WTC11 (cell line): ENCODE results near the gene HYAL2. TPM values are rescaled to one million over a fixed set of nuclear protein-coding genes. Genes with fewer than 3 reads are reported as not detected.

ENCODE experiments used
- GABPB1 ChIP-seq: sonication (generic); formaldehyde crosslinking; IDR thresholded peaks from 2 replicates; pipeline ENCODE4 v1.8.1; 2023; ENCODE audit warnings: mild to moderate bottlenecking, missing genetic modification reagents
- HMGA2 ChIP-seq: fragments of 250-450 bp; sonication (Bioruptor Pico); IDR thresholded peaks from 2 replicates; pipeline ENCODE4 v1.4.0; 2021; ENCODE audit warnings: mild to moderate bottlenecking, moderate library complexity
- MXD4 ChIP-seq: fragments of 250-450 bp; sonication (Bioruptor Pico); IDR thresholded peaks from 2 replicates; pipeline ENCODE4 v1.8.0; 2021; ENCODE audit warnings: mild to moderate bottlenecking, moderate library complexity, borderline replicate concordance
- PRRX2 ChIP-seq: fragments of 250-450 bp; sonication (Bioruptor Pico); IDR thresholded peaks from 2 replicates; pipeline ENCODE4 v1.8.0; 2021; ENCODE audit warnings: mild to moderate bottlenecking
- USF2 ChIP-seq: sonication (generic); formaldehyde crosslinking; IDR thresholded peaks from 2 replicates; pipeline ENCODE4 v1.8.1; 2023; ENCODE audit warnings: mild to moderate bottlenecking, missing genetic modification reagents, moderate library complexity
- ZNF263 ChIP-seq: sonication (generic); formaldehyde crosslinking; IDR thresholded peaks from 2 replicates; pipeline ENCODE4 v1.8.1; 2022; ENCODE audit warnings: low read depth, mild to moderate bottlenecking, moderate library complexity, missing genetic modification reagents
- ZNF281 ChIP-seq: sonication (generic); formaldehyde crosslinking; IDR thresholded peaks from 2 replicates; pipeline ENCODE4 v1.8.0; 2023; ENCODE audit warnings: mild to moderate bottlenecking, missing genetic modification reagents
- total RNA-seq: library from RNA; stranded (reverse); gene quantifications from 3 replicates; pipeline ENCODE4 v1.2.3, GENCODE V29; 2021
- TF ChIP-seq, protein P1 (sequence below): sonication (generic); formaldehyde crosslinking; IDR thresholded peaks from 2 replicates; pipeline ENCODE4 v1.8.0; 2022; ENCODE audit warnings: mild to moderate bottlenecking, missing genetic modification reagents
- TF ChIP-seq, protein P2 (sequence below): fragments of 250-450 bp; sonication (Bioruptor Pico); conservative IDR thresholded peaks from 2 replicates; pipeline ENCODE4 v1.9.0; 2021; ENCODE audit warnings: mild to moderate bottlenecking
- TF ChIP-seq, protein P3 (sequence below): sonication (generic); formaldehyde crosslinking; IDR thresholded peaks from 2 replicates; pipeline ENCODE4 v1.8.0; 2022; ENCODE audit warnings: mild to moderate bottlenecking, missing genetic modification reagents
- TF ChIP-seq, protein P4 (sequence below): sonication (generic); formaldehyde crosslinking; IDR thresholded peaks from 2 replicates; pipeline ENCODE4 v1.8.0; 2023; ENCODE audit warnings: missing genetic modification reagents, mild to moderate bottlenecking, borderline replicate concordance

Gene HYAL2
- total RNA-seq, 1 experiment from 2014 or later = 58.0 TPM

DNA sequence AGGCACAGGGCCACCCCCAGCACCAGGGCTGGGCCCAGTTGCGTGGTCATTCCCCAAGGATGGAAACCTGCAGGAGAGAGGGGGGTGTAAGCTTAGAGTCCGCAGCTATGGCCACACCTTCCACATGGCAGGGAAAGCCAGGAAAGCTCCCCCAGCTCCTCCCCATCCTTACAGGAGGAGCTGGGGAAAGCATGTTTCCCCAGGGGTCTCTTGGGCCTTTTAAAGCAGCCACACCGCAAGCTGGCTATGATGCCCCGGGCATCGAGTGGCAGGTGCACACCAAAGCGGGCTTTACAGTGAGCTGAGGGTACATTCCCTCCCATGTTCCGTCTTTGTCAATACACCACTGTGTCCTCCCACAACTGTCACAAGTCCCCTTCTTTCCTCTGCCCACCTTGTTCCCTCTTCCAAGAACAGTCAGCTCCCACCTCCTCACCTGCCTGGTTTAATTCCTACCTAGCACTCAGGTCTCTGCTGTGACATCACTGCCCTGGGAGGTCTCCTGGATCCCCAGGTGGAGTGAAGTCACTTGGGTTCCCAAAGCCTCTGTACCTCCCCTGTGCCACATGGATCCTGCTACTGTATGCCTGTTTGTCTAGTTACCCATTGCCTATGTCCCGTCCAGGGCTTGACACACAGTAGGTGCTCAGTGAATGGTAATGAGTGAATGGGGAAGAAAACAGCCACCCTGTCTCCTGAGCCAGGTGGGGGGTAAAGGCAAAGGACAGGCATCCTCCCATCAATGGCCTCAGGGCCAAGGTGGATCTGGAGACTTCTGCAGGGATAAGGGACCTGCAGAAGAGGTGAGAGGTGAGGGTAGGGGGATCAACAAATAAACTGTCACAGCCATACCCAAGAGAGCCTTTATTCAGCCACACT, 26.8 kb downstream of the HYAL2 start (continued):
- TF ChIP-seq, protein P1, sequence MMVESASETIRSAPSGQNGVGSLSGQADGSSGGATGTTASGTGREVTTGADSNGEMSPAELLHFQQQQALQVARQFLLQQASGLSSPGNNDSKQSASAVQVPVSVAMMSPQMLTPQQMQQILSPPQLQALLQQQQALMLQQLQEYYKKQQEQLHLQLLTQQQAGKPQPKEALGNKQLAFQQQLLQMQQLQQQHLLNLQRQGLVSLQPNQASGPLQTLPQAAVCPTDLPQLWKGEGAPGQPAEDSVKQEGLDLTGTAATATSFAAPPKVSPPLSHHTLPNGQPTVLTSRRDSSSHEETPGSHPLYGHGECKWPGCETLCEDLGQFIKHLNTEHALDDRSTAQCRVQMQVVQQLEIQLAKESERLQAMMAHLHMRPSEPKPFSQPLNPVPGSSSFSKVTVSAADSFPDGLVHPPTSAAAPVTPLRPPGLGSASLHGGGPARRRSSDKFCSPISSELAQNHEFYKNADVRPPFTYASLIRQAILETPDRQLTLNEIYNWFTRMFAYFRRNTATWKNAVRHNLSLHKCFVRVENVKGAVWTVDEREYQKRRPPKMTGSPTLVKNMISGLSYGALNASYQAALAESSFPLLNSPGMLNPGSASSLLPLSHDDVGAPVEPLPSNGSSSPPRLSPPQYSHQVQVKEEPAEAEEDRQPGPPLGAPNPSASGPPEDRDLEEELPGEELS (CRISPR knock-in tag) = no peak
- TF ChIP-seq, protein P2, sequence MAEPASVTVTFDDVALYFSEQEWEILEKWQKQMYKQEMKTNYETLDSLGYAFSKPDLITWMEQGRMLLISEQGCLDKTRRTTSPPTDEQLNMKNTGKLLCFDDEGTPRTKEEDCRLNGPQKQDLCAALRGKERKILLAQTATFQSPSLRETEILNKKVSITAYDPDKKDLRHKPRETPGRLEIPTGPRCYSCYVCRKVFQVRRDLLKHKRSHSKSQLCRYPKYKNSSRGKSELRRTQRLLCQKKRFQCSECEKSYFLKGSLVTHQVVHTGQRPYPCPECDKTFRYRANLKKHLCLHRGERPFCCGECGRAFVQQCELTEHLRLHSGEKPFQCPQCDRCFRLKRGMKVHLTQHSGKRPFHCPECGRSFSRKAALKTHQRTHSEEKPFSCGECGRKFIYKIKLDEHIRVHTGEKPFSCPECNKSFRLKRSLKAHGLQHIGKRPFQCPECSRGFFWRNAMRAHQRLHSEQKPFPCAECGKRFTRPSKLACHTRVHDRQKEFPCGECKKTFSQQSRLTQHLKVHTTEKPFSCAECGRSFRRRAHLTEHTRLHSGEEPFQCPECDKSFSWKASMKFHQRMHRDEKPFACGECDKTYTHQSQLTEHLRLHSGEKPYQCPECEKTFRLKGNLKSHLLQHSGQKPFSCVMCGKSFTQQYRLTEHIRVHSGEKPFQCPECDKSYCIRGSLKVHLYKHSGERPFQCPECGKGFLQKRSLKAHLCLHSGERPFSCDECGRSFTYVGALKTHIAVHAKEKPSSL (CRISPR knock-in tag) = no peak
- TF ChIP-seq, protein P3, sequence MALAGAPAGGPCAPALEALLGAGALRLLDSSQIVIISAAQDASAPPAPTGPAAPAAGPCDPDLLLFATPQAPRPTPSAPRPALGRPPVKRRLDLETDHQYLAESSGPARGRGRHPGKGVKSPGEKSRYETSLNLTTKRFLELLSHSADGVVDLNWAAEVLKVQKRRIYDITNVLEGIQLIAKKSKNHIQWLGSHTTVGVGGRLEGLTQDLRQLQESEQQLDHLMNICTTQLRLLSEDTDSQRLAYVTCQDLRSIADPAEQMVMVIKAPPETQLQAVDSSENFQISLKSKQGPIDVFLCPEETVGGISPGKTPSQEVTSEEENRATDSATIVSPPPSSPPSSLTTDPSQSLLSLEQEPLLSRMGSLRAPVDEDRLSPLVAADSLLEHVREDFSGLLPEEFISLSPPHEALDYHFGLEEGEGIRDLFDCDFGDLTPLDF (CRISPR knock-in tag) = no peak
- TF ChIP-seq MXD4 (CRISPR knock-in tag) (no peak), ZNF263 (CRISPR knock-in tag) (no peak), GABPB1 (CRISPR knock-in tag) (no peak), PRRX2 (no peak), ZNF281 (CRISPR knock-in tag) (no peak), USF2 (CRISPR knock-in tag) (no peak), HMGA2 (CRISPR knock-in tag) (no peak)
- TF ChIP-seq, protein P4, sequence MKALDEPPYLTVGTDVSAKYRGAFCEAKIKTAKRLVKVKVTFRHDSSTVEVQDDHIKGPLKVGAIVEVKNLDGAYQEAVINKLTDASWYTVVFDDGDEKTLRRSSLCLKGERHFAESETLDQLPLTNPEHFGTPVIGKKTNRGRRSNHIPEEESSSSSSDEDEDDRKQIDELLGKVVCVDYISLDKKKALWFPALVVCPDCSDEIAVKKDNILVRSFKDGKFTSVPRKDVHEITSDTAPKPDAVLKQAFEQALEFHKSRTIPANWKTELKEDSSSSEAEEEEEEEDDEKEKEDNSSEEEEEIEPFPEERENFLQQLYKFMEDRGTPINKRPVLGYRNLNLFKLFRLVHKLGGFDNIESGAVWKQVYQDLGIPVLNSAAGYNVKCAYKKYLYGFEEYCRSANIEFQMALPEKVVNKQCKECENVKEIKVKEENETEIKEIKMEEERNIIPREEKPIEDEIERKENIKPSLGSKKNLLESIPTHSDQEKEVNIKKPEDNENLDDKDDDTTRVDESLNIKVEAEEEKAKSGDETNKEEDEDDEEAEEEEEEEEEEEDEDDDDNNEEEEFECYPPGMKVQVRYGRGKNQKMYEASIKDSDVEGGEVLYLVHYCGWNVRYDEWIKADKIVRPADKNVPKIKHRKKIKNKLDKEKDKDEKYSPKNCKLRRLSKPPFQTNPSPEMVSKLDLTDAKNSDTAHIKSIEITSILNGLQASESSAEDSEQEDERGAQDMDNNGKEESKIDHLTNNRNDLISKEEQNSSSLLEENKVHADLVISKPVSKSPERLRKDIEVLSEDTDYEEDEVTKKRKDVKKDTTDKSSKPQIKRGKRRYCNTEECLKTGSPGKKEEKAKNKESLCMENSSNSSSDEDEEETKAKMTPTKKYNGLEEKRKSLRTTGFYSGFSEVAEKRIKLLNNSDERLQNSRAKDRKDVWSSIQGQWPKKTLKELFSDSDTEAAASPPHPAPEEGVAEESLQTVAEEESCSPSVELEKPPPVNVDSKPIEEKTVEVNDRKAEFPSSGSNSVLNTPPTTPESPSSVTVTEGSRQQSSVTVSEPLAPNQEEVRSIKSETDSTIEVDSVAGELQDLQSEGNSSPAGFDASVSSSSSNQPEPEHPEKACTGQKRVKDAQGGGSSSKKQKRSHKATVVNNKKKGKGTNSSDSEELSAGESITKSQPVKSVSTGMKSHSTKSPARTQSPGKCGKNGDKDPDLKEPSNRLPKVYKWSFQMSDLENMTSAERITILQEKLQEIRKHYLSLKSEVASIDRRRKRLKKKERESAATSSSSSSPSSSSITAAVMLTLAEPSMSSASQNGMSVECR (CRISPR knock-in tag) = no peak
